M059J (cell line): ENCODE results near the gene AKAP12. TPM values are rescaled to one million over a fixed set of nuclear protein-coding genes. Genes with fewer than 3 reads are reported as not detected.
"Not testable (repeated sequence)": the region's sequence is repeated elsewhere in the genome, so short reads cannot be mapped to it uniquely, and the experiment has no call there.

Experiments
- DNase-seq: peaks from one replicate; pipeline ENCODE4 v3.0.0-alpha.2; 2012; ENCODE audit warnings: low read depth
- total RNA-seq: library from RNA; depleted of rRNA; stranded (reverse); fragments of >200 nt; shearing (Covaris generic); gene quantifications from 2 replicates; pipeline ENCODE4 v1.2.3, GENCODE V29; 2014

AKAP12 gene
- total RNA-seq, 1 experiment from 2014 or later = 43.1 TPM

GRCh38 chr6:151341476-151342195, 101.9 kb downstream of the AKAP12 start:
- no peak for DNase-seq

- not testable (repeated sequence) for DNase-seq
These were observed 103.0 kb downstream of the AKAP12 start for GRCh38 chr6:151342750-151343149.

- no peak for DNase-seq
These were observed 110.0 kb downstream of the AKAP12 start for GRCh38 chr6:151349651-151350270.

GRCh38 chr6:151350442-151351145, 110.8 kb downstream of the AKAP12 start:
- no peak for DNase-seq

GRCh38 chr6:151351146-151351700, 111.5 kb downstream of the AKAP12 start:
- DNase-seq = no peak

GRCh38 chr6:151351731-151352130, 112.0 kb downstream of the AKAP12 start:
- DNase-seq = no peak

- no peak for DNase-seq
These were observed 112.9 kb downstream of the AKAP12 start for GRCh38 chr6:151352410-151353396.

- DNase-seq = no peak
These were observed 114.0 kb downstream of the AKAP12 start for GRCh38 chr6:151353795-151354194.

GRCh38 chr6:151356983-151357382, 117.2 kb downstream of the AKAP12 start:
- not testable (repeated sequence) for DNase-seq

GRCh38 chr6:151357758-151358436, 118.1 kb downstream of the AKAP12 start:
- DNase-seq = no peak

GRCh38 chr6:151358475-151358874, 118.7 kb downstream of the AKAP12 start:
- DNase-seq = no peak

GRCh38 chr6:151359486-151359885, 119.7 kb downstream of the AKAP12 start:
- DNase-seq = no peak

- no peak for DNase-seq
These were observed 125.5 kb downstream of the AKAP12 start for GRCh38 chr6:151365233-151365632.

GRCh38 chr6:151370509-151371078, 130.8 kb downstream of the AKAP12 start:
- no peak for DNase-seq

GRCh38 chr6:151372164-151372563, 132.4 kb downstream of the AKAP12 start:
- no peak for DNase-seq

- DNase-seq = no peak
These were observed 134.4 kb downstream of the AKAP12 start for GRCh38 chr6:151374036-151374683.

GRCh38 chr6:151375833-151376232, 136.1 kb downstream of the AKAP12 start:
- DNase-seq = no peak

GRCh38 chr6:151376440-151376839, 136.7 kb downstream of the AKAP12 start:
- DNase-seq = peak; percentile 37

- DNase-seq = no peak
These were observed 137.3 kb downstream of the AKAP12 start for GRCh38 chr6:151377095-151377494.
